Stimulated activated memory B cell treated with anti-CD40 and anti-IgM and Interleukin-4, amounts not matched to agents 10 μg/mL and 1 μg/mL and 100 μg/mL, for 72 hours (primary cell): ENCODE results near the gene TRAPPC6A.

Experiments used
- ATAC-seq: fragments of 150-1000 bp; cut with Tn5 transposase; 2 replicates; pipeline ENCODE4 v1.10.0; 2021
- H3K27ac Mint-ChIP-seq: one replicate; pipeline ENCODE4 v1.8.0; 2022; ENCODE audit warnings: mild to moderate bottlenecking, mixed read lengths
- H3K27me3 Mint-ChIP-seq: one replicate; pipeline ENCODE4 v1.8.0; 2022; ENCODE audit warnings: mixed read lengths
- H3K36me3 Mint-ChIP-seq: one replicate; pipeline ENCODE4 v1.8.0; 2022; ENCODE audit warnings: mixed read lengths
- H3K4me1 Mint-ChIP-seq: one replicate; pipeline ENCODE4 v1.8.0; 2022; ENCODE audit warnings: mixed read lengths
- H3K4me3 Mint-ChIP-seq: one replicate; pipeline ENCODE4 v1.8.0; 2022; ENCODE audit warnings: mild to moderate bottlenecking, moderate library complexity, mixed read lengths
- H3K9me3 Mint-ChIP-seq: one replicate; pipeline ENCODE4 v1.8.0; 2022; ENCODE audit warnings: mixed read lengths

Gene TRAPPC6A

DNA sequence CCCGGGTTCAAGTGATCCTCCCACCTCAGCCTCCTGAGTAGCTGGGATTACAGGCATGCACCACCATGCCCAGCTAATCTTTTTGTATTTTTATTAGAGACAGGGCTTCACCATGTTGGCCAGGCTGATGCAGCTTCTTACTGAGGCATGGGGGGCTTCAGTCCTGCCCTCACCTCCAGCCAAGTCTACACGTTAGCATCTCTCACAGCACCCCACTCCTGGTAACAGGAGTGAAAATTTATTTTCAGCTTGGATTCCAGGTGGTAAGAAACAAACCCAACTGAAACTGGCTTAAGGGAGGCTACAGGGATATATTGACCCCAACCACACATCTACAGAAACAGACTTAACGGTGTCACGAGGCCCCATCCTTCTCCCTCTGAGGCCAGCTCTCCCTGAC, 27.9 kb downstream of the TRAPPC6A start:
- Mint-ChIP-seq H3K9me3 (no peaks in the 10 kb centered on the region), H3K4me3 (no peak overlapping the region), H3K27ac (no peak overlapping the region), H3K4me1 (peaks cover 27% of the 10 kb centered on the region), H3K36me3 (no peaks in the 10 kb centered on the region), H3K27me3 (peaks cover 43% of the 10 kb centered on the region)
- no peak for ATAC-seq

DNA sequence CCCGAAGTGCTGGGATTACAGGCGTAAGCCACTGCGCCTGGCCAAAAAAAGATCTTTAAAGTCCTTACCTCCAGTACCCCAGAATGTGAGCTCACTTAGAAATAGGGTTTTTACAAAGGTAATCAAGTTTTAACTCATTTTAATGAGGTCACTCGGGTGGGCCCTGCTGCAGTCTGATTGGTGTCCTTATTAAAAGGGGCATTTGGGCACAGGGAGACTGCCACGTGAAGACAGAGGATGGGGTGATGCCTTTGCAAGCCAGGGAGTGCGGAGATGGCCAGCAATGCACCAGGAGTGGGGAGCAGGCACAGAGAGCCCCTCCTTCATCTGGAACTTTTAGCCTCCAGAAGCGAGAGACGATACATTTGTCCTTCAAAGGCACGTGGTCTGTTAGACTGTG, 28.9 kb downstream of the TRAPPC6A start:
- Mint-ChIP-seq H3K9me3 (no peaks in the 10 kb centered on the region), H3K27ac (no peak overlapping the region), H3K36me3 (peaks cover 5% of the 10 kb centered on the region), H3K4me3 (no peak overlapping the region), H3K27me3 (peaks cover 33% of the 10 kb centered on the region), H3K4me1 (peaks cover 23% of the 10 kb centered on the region)
- ATAC-seq = no peak

DNA sequence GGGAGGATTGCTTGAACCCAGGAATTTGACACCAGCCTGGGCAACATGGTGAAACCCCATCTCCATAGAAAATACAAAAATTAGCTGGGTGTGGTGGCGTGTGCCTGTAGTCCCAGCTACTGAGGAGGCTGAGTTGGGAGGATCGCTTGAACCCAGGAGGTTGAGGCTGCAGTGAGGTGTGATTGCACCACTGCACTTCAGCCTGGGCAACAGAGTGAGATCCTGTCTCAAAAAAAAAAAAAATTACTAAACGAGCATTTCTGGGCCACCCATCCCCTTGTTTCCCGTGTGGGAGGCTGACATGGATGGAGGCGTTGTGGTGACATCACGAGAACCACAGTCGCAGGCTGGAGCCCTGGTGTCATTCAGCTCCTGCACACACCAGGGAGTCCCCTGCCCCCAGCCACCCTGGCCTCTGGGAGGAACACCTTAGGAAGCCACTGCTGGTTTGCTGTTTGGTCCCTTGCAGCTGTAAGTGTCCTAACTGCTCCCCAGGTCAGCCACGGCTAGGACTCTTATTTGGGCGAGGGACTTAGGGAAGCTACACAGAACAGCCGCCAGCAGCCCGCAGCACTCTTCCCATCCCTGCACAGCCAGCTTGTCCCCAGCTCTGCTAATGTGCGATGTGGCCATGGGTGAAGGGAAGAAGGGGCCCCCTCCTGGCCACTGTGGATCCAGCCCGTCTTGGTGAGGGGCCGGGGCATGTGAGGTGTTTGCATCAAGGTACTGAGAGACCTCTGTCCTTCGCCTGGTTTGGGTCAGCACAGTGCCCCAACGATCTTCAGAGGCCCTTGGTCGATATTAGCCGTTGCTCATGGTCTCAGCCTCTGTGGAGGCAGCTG, 30.0 kb downstream of the TRAPPC6A start:
- Mint-ChIP-seq H3K36me3 (peaks cover 9% of the 10 kb centered on the region), H3K4me1 (peaks cover 13% of the 10 kb centered on the region), H3K27me3 (peaks cover 22% of the 10 kb centered on the region), H3K4me3 (no peak overlapping the region), H3K27ac (no peak overlapping the region), H3K9me3 (no peaks in the 10 kb centered on the region)
- no peak for ATAC-seq

DNA sequence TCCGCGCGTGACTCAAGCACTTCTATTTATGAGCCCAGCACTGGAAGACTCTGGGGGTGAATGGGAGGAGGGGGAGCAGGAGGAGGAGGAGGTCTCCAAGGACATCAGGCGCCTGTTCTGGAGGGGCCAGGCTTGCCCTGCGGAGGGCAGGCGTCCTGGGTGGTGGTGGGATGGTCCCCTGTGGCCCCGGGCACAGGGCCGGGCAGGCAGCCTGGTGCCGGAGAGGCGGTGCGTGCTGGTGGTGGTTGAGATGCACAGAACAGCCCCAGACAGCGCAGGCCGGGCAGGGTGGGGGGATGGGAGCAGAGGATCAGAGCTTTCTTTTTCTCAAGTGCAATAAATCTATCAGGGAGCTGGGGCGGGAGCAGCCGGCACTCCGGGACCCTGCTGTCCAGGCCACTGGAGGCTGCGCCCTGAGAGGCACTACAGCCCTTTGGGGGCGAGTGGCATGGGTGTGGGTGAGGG, 31.3 kb downstream of the TRAPPC6A start:
- H3K27ac Mint-ChIP-seq = no peak overlapping the region
- H3K36me3 Mint-ChIP-seq = peaks cover 18% of the 10 kb centered on the region
- no peak for ATAC-seq
- H3K4me1 Mint-ChIP-seq = peaks cover 12% of the 10 kb centered on the region
- no peaks in the 10 kb centered on the region for H3K9me3 Mint-ChIP-seq
- H3K27me3 Mint-ChIP-seq = peaks cover 10% of the 10 kb centered on the region
- no peak overlapping the region for H3K4me3 Mint-ChIP-seq

DNA sequence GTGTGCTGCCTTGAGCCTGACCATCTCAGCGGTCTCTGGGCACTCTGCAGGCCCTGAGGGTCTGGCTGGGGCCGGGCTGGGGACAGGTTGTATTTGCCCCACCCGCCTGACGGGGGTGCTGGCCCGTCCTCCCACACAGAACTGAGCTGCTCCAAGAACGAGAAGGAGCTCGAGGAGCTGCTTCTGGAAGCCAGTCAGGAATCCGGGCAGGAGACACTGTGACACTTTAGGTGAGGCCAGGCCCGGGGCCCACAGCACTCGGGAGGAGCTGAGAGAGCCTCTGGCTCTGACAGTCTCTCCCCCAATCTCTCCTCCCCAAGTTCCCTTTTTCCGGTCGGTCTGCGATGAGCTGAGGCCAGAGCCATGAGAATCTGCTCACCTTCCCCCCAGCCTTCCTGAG, 31.8 kb downstream of the TRAPPC6A start:
- Mint-ChIP-seq H3K36me3 (peaks cover 23% of the 10 kb centered on the region), H3K4me1 (peaks cover 9% of the 10 kb centered on the region), H3K27me3 (peaks cover 5% of the 10 kb centered on the region), H3K9me3 (no peaks in the 10 kb centered on the region), H3K4me3 (no peak overlapping the region), H3K27ac (no peak overlapping the region)
- ATAC-seq = no peak

DNA sequence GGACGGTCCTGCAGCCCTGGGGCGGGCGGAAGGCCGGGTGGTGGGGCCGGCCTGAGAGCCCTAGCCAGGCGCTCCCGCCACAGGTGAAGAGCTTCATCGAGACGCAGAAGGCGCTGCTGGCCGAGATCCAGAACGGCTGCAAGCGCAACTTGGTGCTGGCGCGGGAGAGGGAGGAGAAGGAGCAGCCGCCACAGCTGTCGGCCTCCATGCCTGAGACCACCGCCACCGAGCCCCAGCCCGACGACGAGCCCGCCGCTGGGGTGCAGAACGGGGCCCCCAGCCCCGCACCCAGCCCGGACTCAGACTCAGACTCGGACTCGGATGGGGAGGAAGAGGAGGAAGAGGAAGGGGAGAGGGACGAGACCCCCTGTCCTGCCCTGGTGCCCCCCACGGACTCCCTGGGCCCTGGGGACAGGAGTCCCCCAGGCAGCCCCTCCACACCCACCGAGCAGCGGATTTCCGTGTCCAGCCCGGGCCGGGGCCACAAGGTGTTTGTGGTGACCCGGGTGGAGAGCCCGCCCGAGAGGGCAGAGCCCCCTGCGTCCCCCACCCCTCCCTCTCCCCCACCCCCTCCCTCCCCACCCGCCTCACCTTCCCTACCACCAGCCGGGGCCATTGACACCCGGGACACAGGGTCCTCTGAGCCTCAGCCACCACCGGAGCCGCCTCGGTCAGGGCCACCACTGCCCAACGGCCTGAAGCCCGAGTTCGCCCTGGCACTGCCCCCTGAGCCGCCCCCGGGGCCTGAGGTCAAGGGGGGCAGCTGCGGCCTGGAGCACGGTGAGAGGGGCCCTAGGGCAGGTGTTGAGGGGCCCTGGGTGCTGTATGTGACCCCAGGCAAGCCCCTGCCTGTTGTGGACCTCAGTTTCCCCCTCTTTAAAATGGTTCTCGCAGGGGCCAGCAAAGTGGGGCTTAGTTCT, 32.5 kb downstream of the TRAPPC6A start:
- H3K4me1 Mint-ChIP-seq = peaks cover 9% of the 10 kb centered on the region
- no peak overlapping the region for H3K4me3 Mint-ChIP-seq
- no peaks in the 10 kb centered on the region for H3K27me3 Mint-ChIP-seq
- H3K36me3 Mint-ChIP-seq = peaks cover 30% of the 10 kb centered on the region
- H3K27ac Mint-ChIP-seq = no peak overlapping the region
- peak; percentile 28 for ATAC-seq
- no peaks in the 10 kb centered on the region for H3K9me3 Mint-ChIP-seq

DNA sequence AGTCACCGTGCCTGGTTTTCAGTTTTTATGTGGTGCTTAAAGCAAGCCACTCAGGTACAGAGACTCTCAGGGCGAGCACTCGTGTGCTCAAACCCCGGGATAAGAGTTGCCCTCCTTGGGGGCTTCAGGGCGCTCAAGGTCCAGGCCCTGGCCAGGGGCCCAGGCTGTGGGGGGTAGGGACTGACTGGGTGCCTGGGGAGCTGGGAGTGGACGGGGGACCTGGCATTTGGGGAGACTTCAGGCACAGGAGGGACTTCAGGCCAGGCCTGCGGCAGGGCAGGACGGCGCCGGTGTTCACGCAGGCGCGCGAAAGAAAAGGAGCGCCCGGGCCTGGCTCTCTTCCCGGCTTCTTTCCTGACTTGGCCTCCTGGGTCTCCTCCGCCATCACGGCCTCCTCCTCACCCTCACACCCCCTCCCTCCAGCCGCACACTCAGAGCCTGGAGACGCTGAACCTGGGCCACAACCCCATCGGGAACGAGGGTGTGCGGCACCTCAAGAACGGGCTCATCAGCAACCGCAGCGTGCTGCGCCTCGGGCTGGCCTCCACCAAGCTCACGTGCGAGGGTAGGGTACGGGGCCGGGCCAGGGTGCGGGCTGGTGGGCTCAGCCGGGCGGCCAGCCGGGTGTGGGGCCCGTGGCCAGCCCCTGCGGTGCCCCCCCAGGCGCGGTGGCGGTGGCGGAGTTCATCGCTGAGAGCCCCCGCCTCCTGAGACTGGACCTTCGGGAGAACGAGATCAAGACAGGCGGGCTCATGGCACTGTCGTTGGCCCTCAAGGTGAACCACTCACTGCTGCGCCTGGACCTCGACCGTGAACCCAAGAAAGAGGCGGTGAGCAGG, 33.4 kb downstream of the TRAPPC6A start:
- H3K4me3 Mint-ChIP-seq = no peak overlapping the region
- no peaks in the 10 kb centered on the region for H3K27me3 Mint-ChIP-seq
- no peak for ATAC-seq
- peaks cover 33% of the 10 kb centered on the region for H3K36me3 Mint-ChIP-seq
- H3K27ac Mint-ChIP-seq = no peak overlapping the region
- peaks cover 9% of the 10 kb centered on the region for H3K4me1 Mint-ChIP-seq
- no peaks in the 10 kb centered on the region for H3K9me3 Mint-ChIP-seq

DNA sequence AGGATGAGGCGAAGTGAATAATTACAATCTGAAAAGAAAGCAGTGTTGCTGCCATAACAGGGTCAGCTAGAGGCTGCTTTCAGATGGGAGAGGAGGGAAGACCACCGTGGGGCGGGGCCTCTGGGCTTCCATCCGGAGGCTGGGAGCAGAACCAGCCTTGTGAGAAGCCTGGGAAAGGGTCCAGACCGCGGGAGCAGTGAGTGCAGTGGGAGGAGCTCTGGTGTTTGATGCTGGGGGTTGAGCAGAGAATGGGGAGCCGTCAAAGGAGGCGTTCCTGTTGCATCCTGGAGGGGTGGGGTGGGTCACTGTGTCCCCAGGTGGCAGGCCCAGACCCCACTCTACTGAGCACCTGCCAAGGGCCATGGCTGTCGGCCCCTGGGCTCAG, 35.3 kb downstream of the TRAPPC6A start:
- Mint-ChIP-seq H3K4me1 (peaks cover 16% of the 10 kb centered on the region), H3K4me3 (no peak overlapping the region), H3K36me3 (peaks cover 38% of the 10 kb centered on the region), H3K9me3 (no peaks in the 10 kb centered on the region), H3K27me3 (no peaks in the 10 kb centered on the region), H3K27ac (no peak overlapping the region)
- no peak for ATAC-seq

DNA sequence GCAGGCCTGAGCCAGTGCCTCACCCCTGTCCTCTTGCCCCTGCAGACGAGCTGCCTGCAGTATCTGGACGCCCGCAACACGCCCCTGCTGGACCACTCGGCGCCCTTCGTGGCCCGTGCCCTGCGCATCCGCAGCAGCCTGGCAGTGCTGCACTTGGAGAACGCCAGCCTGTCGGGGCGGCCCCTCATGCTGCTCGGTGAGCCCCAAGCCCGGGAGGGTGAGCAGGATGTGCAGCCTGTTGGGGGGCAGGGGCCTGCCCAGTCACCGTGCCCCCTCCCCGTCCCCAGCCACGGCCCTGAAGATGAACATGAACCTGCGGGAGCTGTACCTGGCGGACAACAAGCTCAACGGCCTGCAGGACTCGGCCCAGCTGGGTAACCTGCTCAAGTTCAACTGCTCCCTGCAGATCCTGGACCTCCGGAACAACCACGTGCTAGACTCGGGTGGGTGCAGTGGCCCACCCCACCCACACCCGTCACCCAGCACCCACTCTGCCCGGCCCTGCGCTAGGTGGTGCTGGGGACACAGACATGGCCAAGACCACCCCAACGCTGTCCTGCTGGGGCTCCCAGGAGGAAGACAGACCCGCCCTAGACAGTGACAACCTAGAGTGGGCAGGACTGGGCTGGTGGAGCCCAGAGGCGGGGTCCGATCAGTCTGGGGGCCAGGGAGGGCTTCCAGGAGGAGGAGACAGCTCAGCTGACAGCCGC, 35.9 kb downstream of the TRAPPC6A start:
- peaks cover 38% of the 10 kb centered on the region for H3K36me3 Mint-ChIP-seq
- H3K27me3 Mint-ChIP-seq = no peaks in the 10 kb centered on the region
- H3K9me3 Mint-ChIP-seq = no peaks in the 10 kb centered on the region
- no peak overlapping the region for H3K27ac Mint-ChIP-seq
- ATAC-seq = no peak
- no peak overlapping the region for H3K4me3 Mint-ChIP-seq
- peaks cover 21% of the 10 kb centered on the region for H3K4me1 Mint-ChIP-seq

DNA sequence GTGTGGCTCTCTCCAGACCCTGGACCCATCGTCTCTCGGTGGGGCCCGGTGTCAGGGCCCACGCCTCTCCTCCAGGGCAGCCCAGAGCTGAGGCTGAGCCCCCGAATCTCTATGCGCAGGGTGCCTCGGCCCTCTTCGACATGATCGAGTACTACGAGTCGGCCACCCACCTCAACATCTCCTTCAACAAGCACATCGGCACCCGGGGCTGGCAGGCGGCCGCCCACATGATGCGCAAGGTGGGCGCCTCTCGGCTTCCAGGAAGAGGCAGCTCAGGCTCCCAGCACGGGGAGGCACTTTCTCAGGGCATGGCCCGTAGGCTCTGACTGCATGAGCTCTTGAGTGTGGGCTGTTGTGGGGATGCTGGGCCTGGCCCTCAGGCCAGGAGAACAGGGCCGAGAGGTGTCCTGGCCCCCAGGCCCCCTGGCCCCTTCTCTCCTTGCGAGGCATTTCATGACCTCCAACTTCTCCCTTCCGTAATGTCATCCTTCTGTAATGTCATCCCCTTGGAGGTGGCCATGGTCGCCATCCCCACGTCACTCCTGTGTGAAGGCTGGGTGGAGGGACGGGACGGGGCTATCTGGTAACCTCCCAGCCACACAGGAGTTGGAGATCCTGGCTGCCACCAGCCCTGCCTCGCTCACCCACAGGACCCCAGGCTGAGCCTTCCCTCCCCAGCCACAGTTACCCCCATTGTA, 36.7 kb downstream of the TRAPPC6A start:
- ATAC-seq = no peak
- H3K27ac Mint-ChIP-seq = no peak overlapping the region
- H3K4me3 Mint-ChIP-seq = no peak overlapping the region
- peaks cover 29% of the 10 kb centered on the region for H3K4me1 Mint-ChIP-seq
- H3K27me3 Mint-ChIP-seq = no peaks in the 10 kb centered on the region
- peaks cover 38% of the 10 kb centered on the region for H3K36me3 Mint-ChIP-seq
- H3K9me3 Mint-ChIP-seq = no peaks in the 10 kb centered on the region

DNA sequence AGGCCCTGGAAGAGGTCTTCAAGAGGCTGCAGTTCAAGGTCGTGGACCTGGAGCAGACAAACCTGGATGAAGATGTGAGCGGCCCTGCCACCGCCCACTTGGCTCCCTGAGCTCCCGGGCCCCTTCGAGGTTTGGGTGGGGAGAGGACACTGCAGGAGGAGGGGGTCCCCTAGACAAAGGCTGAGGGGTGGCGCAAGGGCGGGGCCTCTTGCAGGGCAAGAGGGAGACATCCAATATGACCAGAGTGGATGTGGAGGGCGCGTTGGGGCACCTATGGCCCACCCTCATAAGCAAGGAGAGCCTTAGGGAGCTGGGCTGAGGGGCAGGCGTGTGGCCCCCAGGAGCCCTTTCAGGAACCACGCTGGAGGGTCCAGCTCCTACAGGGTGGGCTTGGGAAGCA, 37.5 kb downstream of the TRAPPC6A start:
- H3K36me3 Mint-ChIP-seq = peaks cover 38% of the 10 kb centered on the region
- H3K4me3 Mint-ChIP-seq = no peak overlapping the region
- ATAC-seq = no peak
- no peak overlapping the region for H3K27ac Mint-ChIP-seq
- no peaks in the 10 kb centered on the region for H3K9me3 Mint-ChIP-seq
- H3K4me1 Mint-ChIP-seq = peaks cover 38% of the 10 kb centered on the region
- no peaks in the 10 kb centered on the region for H3K27me3 Mint-ChIP-seq

DNA sequence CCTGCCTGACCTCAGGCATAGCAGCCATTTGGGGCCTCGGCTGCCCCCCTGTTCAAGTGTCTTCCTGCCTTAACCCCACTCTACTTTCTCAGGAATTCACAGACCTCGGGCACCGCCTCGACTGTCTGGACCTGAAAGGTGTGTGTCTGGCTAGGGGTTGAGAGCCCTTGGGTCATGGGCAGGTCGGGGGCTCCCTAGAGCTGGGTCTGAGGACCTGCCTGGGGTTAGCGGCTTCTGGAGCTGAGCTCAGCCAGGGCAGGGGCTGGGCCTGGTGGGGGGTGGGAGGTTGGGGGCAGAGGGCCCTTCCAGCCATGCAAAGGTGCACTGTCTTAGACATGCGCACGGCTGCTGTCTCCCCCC, 37.9 kb downstream of the TRAPPC6A start:
- Mint-ChIP-seq H3K4me1 (peaks cover 38% of the 10 kb centered on the region), H3K36me3 (peaks cover 38% of the 10 kb centered on the region), H3K9me3 (no peaks in the 10 kb centered on the region), H3K27ac (no peak overlapping the region), H3K4me3 (no peak overlapping the region), H3K27me3 (no peaks in the 10 kb centered on the region)
- ATAC-seq = no peak

DNA sequence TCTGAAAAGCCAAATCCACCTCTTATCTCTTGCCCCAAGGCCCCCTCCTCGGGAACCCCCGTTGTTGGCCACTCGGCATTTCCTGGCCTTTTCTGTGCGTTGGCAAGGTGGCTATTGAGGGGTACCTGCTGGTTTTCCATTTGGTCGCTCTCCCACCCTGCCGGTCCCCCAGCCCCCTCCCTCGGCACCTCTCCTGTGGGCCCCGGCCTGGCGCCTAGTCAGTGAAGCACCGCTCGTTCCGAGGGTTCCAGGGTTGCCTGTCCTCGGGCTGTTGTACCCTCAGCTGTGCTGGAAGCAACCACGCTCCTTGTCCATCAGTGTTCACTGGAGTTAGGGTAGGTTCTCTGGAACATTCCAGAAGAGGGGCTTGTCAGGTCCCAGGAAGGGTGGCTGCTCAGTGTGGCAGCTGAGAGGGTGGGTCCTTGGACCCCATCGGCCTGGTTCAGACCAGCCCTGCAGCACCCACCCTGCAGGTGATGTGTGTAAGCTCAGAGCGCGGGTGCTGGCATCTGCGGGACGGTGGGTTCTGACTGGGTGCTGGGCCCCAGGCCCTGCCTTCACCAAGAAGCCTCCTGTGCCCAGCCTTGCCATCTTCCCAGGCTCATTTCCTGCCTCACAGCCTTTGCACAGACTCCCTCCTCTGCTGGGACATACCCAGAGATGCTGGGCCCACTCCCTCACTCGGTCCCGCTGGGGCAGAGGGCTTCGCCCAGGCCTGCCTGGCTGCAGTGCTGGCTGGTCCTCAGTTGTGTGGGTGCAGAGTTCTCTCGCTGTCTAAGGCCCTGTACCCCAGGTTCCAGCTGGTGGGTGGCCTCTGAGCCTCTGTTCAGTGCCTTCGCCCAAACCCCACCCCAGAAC, 38.5 kb downstream of the TRAPPC6A start:
- peaks cover 37% of the 10 kb centered on the region for H3K36me3 Mint-ChIP-seq
- peaks cover 42% of the 10 kb centered on the region for H3K4me1 Mint-ChIP-seq
- no peaks in the 10 kb centered on the region for H3K9me3 Mint-ChIP-seq

More for the DNA sequence above, 38.5 kb downstream of the TRAPPC6A start:
- Mint-ChIP-seq H3K4me3 (no peak overlapping the region), H3K27me3 (no peaks in the 10 kb centered on the region), H3K27ac (no peak overlapping the region)
- no peak for ATAC-seq
